Measurements from ENCODE around the gene IRAK3.

The IRAK3 gene

GRCh38 chr12:66196806-66197205 lies 7.8 kb downstream of the IRAK3 start:
- TF ChIP-seq POLR2AphosphoS5 (IDR thresholded peaks at IDR 0.05; ENCODE audit: low read depth, low read length) (no peak), REST (IDR thresholded peaks at IDR 0.05; ENCODE audit: insufficient read depth in 1 of 2, low read depth in 2 of 2, low read length in 2 of 2) (no peak), TAF1 (IDR thresholded peaks at IDR 0.05; ENCODE audit: borderline replicate concordance, insufficient read depth, low read length) (no peak), SIN3A (IDR thresholded peaks at IDR 0.05; ENCODE audit: borderline replicate concordance, insufficient read depth, low read length) (no peak), FOXP2 (optimal IDR thresholded peaks at IDR 0.05; ENCODE audit: borderline replicate concordance, extremely low read depth, extremely low read length, insufficient read depth) (no peak)

DNA sequence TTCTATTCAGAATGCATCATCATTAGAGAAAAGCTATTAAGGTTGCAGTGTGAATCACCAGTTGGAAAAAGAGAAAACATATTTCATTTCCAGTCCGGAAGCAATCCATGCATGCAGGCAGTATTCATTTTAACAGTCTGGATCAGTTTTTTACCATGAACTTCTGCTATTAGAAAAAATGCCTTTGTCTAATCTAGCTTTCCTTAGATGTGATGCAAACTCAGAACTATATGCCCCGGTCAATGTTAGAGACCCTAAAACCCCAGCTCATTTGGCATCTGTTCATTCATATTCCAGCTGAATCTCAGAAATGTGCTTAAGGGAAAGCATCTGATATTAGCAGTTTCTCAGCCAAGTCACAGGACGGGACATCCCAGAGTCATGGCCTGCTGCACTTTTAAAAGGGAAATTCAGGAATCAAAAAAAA lies 8.5 kb downstream of the IRAK3 start:
- no peak for TF ChIP-seq REST (IDR thresholded peaks at IDR 0.05; ENCODE audit: insufficient read depth in 1 of 2, low read depth in 2 of 2, low read length in 2 of 2)
- no peak for TF ChIP-seq TAF1 (IDR thresholded peaks at IDR 0.05; ENCODE audit: borderline replicate concordance, insufficient read depth, low read length)
- TF ChIP-seq POLR2AphosphoS5 (IDR thresholded peaks at IDR 0.05; ENCODE audit: low read depth, low read length) = no peak
- TF ChIP-seq SIN3A (IDR thresholded peaks at IDR 0.05; ENCODE audit: borderline replicate concordance, insufficient read depth, low read length) = no peak
- TF ChIP-seq FOXP2 (optimal IDR thresholded peaks at IDR 0.05; ENCODE audit: borderline replicate concordance, extremely low read depth, extremely low read length, insufficient read depth) = no peak

GRCh38 chr12:66199141-66199540 lies 10.1 kb downstream of the IRAK3 start:
- no peak for TF ChIP-seq FOXP2 (optimal IDR thresholded peaks at IDR 0.05; ENCODE audit: borderline replicate concordance, extremely low read depth, extremely low read length, insufficient read depth)

GRCh38 chr12:66199831-66200509 lies 11.0 kb downstream of the IRAK3 start:
- TF ChIP-seq REST (IDR thresholded peaks at IDR 0.05; ENCODE audit: insufficient read depth in 1 of 2, low read depth in 2 of 2, low read length in 2 of 2) (no peak), FOXP2 (optimal IDR thresholded peaks at IDR 0.05; ENCODE audit: borderline replicate concordance, extremely low read depth, extremely low read length, insufficient read depth) (no peak), TAF1 (IDR thresholded peaks at IDR 0.05; ENCODE audit: borderline replicate concordance, insufficient read depth, low read length) (no peak), SIN3A (IDR thresholded peaks at IDR 0.05; ENCODE audit: borderline replicate concordance, insufficient read depth, low read length) (no peak), POLR2AphosphoS5 (IDR thresholded peaks at IDR 0.05; ENCODE audit: low read depth, low read length) (no peak)

GRCh38 chr12:66203820-66204219 lies 14.8 kb downstream of the IRAK3 start:
- no peak for TF ChIP-seq SIN3A (IDR thresholded peaks at IDR 0.05; ENCODE audit: borderline replicate concordance, insufficient read depth, low read length)
- TF ChIP-seq TAF1 (IDR thresholded peaks at IDR 0.05; ENCODE audit: borderline replicate concordance, insufficient read depth, low read length) = no peak
- TF ChIP-seq FOXP2 (optimal IDR thresholded peaks at IDR 0.05; ENCODE audit: borderline replicate concordance, extremely low read depth, extremely low read length, insufficient read depth) = no peak
- TF ChIP-seq REST (IDR thresholded peaks at IDR 0.05; ENCODE audit: insufficient read depth in 1 of 2, low read depth in 2 of 2, low read length in 2 of 2) = no peak
- TF ChIP-seq POLR2AphosphoS5 (IDR thresholded peaks at IDR 0.05; ENCODE audit: low read depth, low read length) = no peak
